Right forelimb (tissue), 1 donor: ENCODE results near the gene ARHGAP32.

Source experiments
- DNase-seq: peaks from one replicate; pipeline ENCODE4 v3.0.0-alpha.2; 2018

Gene ARHGAP32

DNA sequence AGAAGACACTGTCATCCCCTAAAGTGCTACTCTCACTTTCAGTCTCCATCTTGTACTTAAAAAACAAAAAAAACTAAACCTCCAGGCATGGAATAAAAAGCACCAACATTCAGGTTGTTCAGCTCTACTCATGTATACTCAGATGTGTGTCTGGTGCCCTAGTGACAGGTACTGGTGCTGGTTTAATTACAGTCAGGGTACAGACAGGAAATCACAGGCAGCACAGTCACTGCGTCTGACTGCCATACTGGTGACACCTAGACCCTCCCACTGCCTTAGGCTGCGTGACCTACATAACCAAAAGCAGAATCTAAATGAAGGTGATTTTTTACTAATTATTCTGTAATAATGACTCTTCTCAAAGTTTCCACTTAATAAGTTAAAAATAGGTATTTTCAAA is at the start of gene ARHGAP32:
TSS of gene ARHGAP32 (minus strand) at position 176 of the 400 bp plus-strand sequence. CDS start at position 49, 127 bp downstream.
- no peak for DNase-seq

DNA sequence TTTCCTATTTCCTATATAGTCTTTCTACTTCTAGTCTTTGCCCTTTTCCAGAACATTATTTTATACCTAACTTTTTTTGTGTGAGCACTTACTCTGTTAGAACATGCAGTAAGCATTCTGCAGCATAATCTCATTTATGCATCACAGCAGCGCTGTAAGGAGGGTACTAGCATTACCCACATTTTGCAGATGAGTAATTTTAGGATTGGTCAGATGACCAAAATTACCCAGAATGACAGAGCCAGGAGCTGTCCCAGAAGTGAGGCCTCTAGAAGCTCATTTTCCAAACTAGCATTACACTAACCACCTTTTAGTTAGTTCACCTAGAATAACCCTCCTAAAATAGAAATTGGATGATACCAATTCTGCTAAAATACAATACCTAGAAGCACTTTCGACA is 47.1 kb upstream of the ARHGAP32 start:
- DNase-seq, result no peak

DNA sequence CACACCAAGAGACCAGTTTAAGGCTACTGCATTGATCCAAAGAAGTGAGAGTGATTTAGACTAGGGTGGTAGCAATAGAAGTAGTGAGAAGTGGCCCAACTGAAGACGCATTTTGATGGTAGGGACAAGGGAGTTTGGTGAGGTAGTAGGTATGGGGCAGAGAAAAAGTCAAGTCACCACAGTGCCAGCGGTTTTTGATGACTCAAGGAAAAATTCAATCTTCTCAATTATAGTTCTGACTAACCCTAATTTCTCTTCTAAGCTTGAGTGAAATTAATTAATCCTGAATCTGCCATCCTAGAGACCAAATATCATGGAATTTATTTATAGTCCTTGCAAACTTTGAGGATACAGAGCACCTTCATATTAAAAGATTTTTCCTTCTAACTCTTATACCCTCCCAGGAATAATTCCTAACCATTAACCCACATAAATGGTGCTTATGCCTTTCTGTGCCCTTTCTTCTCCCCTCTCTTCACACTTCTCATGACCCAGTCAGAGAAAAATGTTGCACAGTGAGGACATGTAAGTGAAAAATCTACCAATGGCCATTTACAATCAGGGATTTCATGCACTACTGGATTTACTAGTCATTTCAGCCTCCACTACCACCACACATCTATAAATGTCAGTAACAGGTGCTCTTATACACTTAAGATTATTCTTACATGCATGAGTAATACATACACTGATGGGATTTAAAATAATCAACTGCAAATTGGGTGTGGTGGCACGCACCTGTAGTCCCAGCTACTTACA is 45.9 kb upstream of the ARHGAP32 start:
- DNase-seq, result no peak

DNA sequence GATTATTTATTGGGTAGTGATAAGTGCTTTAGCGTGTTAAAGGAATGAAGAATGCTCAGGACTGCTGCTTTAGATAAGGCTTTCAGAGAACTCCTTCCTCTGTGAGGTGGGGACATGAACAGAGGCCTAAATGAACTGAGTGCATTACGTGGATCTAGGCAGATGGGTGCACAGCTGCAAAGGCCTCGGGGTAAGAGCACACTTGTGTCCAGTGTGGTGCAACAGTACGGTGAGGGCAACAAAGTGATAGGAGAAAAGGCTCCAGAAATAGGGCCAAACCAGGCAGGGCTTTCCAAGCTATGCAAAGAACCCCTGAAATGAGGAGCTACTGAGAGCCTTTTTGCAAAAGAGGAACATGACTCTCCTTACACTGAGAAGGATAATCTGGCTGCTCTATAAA is 45.3 kb upstream of the ARHGAP32 start:
- DNase-seq, result no peak

DNA sequence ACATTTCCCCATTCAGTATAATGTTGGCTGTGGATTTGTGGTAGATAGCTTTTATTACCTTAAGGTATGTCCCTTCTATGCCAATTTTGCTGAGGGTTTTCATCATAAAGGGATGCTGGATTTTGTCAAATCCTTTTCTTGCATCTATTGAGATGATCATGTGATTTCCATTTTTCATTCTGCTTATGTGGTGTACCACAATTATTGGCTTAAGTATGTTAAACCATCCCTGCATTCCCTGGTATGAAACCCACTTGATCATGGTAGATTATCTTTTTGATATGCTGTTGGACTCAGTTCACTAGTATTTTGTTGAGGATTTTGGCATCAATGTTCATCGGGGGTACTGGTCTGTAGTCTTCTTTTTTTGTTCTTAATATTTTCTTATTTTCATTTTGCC is 44.7 kb upstream of the ARHGAP32 start:
- no peak for DNase-seq

DNA sequence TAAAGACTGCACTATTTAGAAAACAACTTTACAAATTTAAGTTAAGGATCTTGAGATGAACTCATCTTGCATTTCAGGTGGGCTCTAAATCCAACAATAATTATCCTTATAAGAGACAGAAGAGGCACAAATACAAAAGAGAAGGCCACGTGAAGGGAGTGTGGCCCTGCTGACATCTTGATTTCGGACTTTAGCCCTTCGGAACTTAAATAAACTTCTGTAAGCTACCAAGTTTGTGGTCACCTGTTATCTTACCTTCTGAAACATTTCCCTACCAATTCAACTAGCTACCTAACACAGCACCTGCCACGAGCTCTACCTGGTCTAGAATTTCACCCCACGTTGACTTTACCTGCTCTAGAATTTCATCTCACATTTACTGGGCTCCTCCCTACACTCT is 42.9 kb upstream of the ARHGAP32 start:
- no peak for DNase-seq

DNA sequence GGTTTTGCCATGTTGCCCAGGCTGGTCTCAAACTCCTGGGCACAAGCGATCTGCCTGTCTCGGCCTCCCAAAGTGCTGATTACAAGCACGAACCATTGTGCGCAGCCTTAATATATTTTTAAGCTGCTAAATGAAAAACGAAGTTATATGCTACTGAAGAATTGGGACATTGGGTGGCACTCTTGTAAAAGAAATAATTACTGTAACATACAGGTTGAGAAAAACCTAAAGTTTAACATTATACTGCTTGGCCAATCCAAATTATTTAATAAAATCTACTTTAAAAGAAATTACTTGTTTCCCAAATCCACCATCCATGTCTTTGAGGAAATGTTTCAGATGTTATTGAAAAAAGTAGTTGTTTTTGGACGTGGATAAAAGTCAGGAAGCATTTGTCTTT is 37.9 kb upstream of the ARHGAP32 start:
- no peak for DNase-seq

DNA sequence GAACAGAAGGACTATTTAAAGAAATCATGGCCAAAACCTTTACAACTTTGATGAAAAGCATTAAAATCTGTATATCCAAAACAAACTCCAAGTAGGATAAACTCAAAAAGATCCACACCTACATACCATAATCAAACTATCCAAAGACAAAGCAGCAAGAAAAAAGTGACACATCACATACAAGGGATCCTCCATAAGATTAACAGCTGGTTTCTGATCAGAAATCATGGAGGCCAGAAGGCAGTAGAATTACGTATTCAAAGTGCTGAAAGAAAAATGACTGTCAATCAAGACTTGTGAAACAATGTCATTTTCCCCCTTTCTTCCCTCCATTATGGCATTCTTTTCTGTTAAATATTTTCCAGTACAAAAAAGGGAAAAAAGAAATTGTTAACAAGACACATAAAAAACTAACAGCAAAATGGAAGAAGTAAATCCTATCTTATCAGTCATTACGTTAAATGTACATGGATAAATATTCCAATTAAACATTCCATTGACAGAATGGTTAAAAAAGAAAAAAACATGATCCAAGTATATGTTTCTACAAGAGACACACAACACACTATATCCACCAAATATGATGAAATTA is 34.2 kb upstream of the ARHGAP32 start:
- no peak for DNase-seq

DNA sequence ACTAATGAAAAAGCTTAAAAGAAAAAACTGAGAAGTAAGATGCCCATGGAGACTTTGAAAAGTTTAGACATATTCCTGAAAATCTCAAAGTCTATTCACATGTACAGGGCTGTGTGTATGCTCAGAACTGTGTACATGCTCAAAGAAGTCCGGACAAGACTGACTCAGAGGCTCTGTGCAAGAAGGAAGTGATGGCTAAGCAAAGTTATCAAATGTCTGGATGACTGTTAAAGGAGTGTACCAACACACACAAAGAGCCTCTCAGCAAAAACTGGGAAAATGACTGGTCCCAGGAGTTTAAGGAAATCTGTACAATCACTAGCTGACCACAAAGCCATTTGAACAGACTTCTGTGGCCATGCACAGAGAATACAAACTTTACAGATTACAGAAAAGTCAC is 33.1 kb upstream of the ARHGAP32 start:
- DNase-seq, result no peak

DNA sequence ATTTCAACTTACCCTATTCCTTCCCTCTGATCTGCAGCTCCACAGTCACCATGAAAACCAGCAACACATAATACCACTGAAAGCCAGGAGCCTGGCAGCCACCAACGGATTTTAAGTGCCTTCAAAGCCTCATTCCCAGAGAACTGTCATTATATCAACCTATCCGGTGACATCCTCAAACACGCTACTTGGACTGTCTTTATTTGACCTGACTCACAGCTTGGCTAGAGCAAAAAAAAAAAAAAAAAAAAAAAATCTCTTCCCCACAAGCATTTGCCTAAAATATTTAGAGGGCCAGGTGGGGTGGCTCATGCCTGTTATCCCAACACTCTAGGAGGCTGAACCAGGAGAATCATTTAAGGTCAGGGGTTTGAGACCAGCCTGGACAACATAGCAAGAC is 32.4 kb upstream of the ARHGAP32 start:
- no peak for DNase-seq

DNA sequence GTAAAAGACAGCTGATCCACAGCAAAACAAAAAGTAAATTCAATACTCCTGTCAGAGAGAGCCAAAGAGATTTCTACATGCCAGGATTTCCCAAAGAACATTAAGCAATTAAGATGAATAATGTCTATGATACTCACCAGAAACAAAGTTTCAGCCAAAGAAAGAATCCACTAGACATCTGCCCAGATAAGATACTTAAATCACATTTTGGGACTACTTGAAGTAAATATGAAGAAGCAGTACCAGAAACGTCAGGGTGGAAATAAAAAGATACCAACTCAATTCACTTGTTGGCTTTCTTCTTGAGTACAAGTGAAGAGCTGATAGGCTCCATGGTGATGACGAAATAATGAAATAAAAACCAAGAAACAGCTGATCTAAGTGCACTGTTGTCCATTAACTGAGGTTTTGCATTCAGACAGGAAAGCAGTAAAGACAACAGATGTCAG is 31.6 kb upstream of the ARHGAP32 start:
- DNase-seq, result no peak

DNA sequence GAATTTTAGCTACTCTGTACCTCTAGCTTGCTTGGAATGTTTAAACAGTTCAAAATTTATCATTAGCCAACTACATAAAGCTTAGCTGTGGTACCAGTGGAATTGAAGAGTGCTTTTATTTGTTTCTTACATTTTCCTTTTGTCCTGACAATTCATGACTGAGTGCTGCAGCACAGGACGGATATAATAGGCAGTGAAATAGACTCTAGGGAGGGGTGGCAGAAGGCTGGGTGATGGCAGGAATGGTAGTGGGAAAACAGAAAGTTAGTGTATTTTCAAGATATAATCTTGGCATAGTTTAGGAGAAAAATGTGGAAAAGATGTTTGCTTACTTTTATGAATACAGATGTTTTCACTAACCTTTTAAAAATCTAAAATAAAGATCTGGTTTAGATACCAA is 31.1 kb upstream of the ARHGAP32 start:
- no peak for DNase-seq

DNA sequence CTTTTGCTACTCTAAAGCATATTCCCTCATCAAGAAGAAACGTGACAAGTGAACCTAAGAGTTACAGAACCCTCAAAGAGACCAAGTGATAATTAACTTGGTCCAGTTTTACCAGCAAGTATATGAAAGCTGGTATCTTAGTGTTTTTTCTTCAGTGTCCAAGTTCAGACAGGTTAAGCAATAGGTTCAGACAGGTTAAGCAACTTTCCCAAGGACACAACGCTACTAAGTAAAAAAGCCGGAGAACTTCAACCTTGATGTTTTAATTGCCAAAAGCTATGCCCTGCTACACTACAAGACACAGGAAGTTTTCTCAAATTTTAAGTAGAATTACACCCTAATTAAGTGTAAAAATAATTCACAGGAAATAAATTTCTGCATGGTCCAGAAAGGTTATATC is 30.0 kb upstream of the ARHGAP32 start:
- no peak for DNase-seq

DNA sequence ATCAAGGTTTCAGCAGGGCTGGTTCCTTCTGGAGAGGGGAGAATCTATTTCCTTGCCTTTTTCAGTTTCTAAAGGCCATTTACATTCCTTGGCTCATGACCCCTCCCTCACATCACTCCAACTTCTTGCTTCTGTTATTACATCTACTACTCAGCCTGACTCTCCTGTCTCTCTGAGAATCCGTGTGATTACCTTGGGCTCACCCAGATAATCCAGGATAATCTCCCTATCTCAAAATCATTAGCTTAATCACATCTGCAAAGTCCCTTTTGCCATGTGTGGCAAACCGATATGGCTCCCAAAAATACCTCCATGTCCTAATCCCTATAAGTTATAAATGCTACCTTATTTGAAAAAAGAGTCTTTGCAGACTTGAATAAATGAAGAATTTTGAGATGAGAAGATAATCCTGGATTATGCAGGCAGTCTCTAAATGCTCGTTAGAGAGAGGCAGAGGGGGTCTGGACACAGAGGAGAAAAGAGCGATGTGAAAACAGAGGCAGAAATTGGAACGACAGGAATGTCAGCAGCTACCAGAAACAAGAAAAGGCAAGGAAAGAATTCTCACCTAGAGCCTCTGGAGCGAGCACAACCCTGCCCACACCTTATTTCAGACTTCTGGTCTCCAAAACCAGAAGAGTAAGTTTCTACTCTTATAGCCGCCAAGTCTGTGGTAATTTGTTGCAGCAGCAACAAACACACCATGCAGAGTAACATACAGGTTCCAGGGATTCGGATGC is 23.6 kb upstream of the ARHGAP32 start:
- DNase-seq, result no peak

DNA sequence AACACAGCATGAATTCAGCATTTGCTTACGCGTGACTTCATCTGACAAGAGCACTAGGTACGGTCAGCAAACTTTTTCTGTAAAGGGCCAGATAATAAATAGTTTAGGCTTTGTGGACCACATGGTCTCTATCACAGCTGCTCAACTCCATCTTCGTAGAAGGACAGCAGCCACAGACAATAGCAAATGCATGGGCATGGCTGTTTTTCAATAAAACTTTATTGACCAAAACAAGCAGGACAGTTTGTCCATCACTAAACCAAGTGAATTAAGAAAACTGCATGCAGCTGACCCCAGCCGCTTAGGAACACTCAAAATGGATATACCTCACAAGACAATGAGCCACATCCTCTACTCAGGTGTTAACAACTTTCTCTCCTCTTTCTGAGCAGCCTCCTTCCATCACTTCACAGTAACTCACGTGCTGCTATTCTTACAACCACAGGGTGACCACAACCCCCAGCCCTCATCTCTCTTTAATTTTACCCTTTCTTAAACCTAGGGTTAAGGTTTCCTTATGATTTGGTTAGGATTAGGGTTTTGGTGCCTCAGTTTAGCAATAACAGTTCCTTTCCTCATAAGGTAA is 22.7 kb upstream of the ARHGAP32 start:
- DNase-seq, result no peak

DNA sequence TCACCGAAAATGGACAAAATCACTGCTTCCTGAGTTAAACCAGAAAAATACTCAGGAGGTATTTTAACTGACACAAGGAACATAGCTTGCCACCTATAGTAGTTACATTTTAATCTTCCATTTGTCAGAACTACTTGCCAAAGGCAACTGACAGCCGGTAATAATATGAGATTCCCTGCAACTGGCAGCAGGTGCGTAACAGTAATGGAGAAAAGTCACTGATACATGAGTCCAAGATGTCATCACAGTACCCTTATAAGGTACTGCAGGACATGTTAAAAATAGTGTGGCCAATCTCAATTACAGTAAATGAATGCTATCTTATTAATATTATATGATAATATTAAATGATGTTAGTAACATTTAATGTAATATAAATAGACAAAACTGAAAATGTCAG is 21.1 kb upstream of the ARHGAP32 start:
- DNase-seq, result no peak

DNA sequence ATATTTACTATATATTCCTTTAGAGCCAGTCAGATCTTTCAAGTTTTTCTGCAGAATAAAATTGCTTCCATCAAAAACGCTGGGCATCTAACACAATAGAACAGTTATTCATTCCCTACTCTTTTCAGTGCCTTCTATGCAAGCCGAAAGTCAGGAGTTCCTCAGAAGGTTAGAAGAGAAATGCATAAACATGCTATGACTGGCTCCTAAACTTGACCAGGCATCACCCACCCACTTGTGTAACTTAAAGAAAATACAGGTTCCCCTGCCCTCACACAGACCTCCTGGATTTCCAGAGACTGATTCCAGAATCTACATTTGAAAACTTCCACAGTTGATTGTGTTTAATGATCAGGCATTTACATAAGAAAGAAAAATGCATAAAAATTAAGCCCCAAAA is 19.3 kb upstream of the ARHGAP32 start:
- no peak for DNase-seq

DNA sequence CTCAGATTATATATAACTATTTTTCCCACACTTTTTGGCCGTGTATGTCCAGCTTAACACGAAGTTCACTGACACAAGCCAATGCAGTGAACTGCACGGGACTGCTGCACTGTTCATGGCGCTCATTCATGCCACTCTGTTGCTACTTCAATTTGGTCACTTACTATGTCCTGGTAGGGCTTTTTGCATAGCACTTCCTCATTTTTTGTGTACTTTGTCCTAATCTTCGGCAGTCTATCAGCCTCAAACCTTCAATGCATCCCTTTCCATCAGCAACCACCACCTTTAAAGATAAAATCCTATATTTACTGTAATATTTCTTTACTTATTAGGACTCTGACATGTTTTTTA is 18.7 kb upstream of the ARHGAP32 start:
- DNase-seq, result no peak

DNA sequence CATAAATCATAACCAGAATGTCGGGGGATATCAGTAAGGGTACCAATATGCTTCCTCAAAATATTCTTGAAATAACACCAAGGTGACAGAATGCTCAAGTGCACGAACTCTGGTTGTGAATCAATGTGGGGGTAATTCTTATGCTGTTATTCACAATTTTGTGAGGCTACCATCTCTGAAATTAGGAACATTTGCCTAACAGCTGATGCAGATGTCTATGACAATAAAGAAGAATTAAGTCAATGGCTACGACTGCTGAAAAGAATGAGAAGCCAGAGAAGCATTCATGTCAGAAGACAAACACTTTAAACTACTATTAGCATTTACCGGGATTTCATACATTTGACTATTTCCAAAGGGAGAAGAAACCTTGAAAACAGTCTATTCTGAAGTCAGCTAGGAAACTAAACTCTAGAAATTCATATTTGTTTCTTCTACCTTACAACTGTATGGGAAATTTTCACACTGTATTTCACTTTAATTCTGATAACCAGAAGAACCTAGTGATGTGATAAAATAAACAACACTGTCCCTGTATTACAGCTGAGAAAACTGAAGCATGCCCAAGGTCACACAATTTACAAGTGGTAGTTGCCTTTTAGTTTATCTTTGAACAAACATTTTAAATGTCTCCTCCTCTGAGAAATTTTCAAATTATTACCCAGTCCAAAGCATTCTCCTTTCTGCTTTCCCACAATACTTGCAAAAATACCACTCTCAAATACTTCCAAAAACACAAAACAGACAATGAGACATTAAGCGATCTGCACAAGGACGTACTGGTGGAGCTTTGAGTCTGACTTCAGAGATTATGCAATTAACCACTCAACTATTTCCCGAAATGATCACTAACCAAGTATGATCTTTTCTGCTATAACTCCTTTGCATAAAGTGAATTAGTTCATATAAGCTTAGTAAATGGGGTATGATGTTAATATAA is 18.0 kb upstream of the ARHGAP32 start:
- DNase-seq, result no peak

DNA sequence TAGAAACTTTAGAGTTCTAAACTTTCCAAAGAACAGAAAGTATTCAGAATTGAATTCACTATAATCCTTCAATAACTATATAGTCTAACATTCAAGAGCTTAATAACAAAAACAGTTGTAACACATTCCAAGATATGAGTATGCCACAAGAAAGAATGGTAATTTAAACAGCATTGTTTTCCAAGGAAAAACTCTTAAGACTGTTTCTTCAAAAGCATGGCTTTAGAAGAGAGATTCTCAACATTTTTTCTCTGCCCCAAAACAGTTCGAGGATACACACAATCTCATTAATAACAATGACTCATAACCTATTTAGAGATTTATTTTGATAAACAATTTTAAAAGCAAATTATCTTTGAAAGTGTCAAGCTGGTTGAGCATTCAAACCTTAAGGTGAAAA is 16.7 kb upstream of the ARHGAP32 start:
- DNase-seq, result no peak

DNA sequence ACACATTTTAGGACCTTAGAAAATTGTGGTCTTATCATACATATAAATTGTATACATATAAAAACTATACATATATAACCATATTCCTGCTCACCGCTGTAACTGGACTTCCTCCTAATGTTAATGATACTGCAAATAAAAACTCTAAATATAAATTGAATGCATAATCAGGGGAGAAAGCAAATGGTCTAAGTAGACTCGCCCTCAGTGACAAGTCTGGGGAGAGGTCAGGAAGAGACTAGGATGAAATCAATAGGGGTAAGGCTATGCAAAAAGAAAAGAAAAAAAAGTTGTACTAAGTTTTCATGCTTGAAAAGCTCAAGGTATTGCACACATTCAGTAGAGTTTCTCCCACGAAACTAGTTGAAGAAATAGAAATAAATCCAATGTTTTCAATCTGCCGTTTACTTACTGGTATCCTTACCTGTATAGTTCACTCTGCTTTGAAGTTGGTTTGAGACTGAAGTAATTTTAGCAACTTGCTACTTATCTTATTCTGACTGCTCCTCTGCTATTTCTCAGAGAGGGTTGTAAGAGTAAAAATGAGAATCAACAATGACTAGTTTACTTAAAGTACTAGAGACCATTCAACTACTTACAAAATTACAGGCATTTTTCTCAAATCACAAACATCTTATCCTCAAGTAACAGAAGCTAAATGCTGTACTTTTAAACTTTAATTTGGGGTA is 12.2 kb upstream of the ARHGAP32 start:
- no peak for DNase-seq

DNA sequence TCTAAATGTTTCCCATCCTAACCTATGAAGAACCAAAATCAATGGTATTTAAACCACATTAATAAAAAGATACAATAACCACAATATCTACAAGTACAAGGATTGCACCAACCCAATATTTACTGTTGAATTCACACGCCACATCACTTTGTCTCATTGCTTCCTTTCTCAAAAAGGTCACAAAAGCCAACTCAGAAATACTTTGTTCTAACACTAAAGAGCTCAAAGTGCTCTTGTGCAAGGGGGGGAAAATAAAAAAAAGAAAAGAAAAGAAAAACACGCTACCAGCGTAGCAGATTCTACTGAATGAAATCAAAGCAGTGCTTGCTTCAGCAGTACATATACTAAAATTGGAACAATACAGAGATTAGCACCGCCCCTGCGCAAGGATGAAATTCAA is 10.5 kb upstream of the ARHGAP32 start:
- DNase-seq, result no peak
